ENCODE measurements around the gene ALCAM.

- TF ChIP-seq, protein P1, sequence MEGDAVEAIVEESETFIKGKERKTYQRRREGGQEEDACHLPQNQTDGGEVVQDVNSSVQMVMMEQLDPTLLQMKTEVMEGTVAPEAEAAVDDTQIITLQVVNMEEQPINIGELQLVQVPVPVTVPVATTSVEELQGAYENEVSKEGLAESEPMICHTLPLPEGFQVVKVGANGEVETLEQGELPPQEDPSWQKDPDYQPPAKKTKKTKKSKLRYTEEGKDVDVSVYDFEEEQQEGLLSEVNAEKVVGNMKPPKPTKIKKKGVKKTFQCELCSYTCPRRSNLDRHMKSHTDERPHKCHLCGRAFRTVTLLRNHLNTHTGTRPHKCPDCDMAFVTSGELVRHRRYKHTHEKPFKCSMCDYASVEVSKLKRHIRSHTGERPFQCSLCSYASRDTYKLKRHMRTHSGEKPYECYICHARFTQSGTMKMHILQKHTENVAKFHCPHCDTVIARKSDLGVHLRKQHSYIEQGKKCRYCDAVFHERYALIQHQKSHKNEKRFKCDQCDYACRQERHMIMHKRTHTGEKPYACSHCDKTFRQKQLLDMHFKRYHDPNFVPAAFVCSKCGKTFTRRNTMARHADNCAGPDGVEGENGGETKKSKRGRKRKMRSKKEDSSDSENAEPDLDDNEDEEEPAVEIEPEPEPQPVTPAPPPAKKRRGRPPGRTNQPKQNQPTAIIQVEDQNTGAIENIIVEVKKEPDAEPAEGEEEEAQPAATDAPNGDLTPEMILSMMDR (IDR thresholded peaks at IDR 0.05; ENCODE audit: control extremely low read depth in 1 of 3, insufficient read depth in 1 of 3, low read depth in 1 of 3, low read length in 3 of 3) = no peak
- TF ChIP-seq EZH2 (IDR thresholded peaks at IDR 0.05; ENCODE audit: low read depth, low read length, severe bottlenecking) (no peak), NRF1 (IDR thresholded peaks at IDR 0.05; ENCODE audit: low read depth, low read length) (no peak), KDM1A (IDR thresholded peaks at IDR 0.05; ENCODE audit: borderline replicate concordance, low read length) (no peak), POLR2A (IDR thresholded peaks at IDR 0.05; ENCODE audit: control extremely low read depth in 1 of 2, low read depth in 2 of 2, low read length in 2 of 2) (no peak), CEBPB (IDR thresholded peaks at IDR 0.05; ENCODE audit: low read depth, low read length) (no peak), EP300 (IDR thresholded peaks at IDR 0.05; ENCODE audit: borderline replicate concordance in 1 of 2, low read depth in 2 of 2, low read length in 2 of 2) (no peak)
Measured at GRCh38 chr3:105388176-105388575, 21.5 kb downstream of the ALCAM start.

Measured in H1 (cell line).